ENCODE results near the gene CCDC122.

Gene CCDC122

DNA sequence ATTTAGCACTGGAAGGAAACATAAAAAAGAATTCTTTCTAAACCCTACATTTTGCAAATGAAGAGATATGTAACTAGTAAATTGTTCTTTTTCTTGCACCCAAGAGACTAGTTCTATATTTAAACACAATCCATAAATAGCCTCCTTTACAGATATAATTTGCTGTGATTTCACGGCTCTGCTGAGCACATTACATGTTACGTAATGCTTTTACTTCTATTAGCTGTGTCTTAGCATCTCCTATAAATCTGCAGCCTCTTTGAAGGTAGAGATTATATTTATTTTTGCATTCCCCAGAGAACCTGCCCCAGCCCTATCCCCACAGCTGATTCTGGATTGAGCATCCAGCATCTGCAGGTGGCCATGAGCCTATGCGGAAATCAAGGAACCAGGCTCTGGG is 32.3 kb upstream of the CCDC122 start:
- H3K4me3 ChIP-seq (replicated peaks; ENCODE audit: insufficient read depth, low read length) = no peak overlapping the region
- TF ChIP-seq, protein P1, sequence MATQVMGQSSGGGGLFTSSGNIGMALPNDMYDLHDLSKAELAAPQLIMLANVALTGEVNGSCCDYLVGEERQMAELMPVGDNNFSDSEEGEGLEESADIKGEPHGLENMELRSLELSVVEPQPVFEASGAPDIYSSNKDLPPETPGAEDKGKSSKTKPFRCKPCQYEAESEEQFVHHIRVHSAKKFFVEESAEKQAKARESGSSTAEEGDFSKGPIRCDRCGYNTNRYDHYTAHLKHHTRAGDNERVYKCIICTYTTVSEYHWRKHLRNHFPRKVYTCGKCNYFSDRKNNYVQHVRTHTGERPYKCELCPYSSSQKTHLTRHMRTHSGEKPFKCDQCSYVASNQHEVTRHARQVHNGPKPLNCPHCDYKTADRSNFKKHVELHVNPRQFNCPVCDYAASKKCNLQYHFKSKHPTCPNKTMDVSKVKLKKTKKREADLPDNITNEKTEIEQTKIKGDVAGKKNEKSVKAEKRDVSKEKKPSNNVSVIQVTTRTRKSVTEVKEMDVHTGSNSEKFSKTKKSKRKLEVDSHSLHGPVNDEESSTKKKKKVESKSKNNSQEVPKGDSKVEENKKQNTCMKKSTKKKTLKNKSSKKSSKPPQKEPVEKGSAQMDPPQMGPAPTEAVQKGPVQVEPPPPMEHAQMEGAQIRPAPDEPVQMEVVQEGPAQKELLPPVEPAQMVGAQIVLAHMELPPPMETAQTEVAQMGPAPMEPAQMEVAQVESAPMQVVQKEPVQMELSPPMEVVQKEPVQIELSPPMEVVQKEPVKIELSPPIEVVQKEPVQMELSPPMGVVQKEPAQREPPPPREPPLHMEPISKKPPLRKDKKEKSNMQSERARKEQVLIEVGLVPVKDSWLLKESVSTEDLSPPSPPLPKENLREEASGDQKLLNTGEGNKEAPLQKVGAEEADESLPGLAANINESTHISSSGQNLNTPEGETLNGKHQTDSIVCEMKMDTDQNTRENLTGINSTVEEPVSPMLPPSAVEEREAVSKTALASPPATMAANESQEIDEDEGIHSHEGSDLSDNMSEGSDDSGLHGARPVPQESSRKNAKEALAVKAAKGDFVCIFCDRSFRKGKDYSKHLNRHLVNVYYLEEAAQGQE (IDR thresholded peaks at IDR 0.05; ENCODE audit: insufficient replicate concordance, low read depth) = no peak
- no peak for DNase-seq (ENCODE audit: low read depth in 1 of 2, low spot score in 1 of 2)
- H3K27ac ChIP-seq (replicated peaks) = no peak overlapping the region
- H3K27me3 ChIP-seq (ENCODE audit: insufficient read depth, poor library complexity, severe bottlenecking) = no peaks in the 10 kb centered on the region

DNA sequence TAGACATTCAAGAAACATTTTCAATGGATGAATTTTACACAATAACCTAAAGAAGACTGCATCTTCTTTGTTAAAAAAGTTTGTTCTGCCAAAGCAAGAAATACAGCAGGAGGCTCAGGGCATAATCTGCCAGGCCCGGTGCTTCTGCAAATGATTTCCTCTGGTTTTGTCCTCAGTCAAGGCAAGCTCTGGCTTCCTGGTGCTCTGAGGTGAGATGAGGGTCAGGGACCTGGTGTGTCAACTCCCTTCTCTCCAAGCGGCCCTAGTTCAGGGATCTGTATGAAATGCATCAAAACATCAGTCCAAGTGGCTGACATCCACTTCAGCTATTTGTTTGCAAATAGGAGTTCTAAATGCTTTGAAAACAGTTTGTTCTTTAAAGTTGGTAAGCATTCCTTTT is 31.7 kb upstream of the CCDC122 start:
- H3K27ac ChIP-seq (replicated peaks) = no peak overlapping the region
- no peak for TF ChIP-seq SPI1 (IDR thresholded peaks at IDR 0.05; ENCODE audit: borderline replicate concordance, low read depth)
- no peak for TF ChIP-seq POLR2AphosphoS5 (IDR thresholded peaks at IDR 0.05; ENCODE audit: low read depth)
- TF ChIP-seq, protein P2, sequence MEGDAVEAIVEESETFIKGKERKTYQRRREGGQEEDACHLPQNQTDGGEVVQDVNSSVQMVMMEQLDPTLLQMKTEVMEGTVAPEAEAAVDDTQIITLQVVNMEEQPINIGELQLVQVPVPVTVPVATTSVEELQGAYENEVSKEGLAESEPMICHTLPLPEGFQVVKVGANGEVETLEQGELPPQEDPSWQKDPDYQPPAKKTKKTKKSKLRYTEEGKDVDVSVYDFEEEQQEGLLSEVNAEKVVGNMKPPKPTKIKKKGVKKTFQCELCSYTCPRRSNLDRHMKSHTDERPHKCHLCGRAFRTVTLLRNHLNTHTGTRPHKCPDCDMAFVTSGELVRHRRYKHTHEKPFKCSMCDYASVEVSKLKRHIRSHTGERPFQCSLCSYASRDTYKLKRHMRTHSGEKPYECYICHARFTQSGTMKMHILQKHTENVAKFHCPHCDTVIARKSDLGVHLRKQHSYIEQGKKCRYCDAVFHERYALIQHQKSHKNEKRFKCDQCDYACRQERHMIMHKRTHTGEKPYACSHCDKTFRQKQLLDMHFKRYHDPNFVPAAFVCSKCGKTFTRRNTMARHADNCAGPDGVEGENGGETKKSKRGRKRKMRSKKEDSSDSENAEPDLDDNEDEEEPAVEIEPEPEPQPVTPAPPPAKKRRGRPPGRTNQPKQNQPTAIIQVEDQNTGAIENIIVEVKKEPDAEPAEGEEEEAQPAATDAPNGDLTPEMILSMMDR (IDR thresholded peaks at IDR 0.05; ENCODE audit: insufficient read depth, low read length) = no peak
- TF ChIP-seq GABPA (IDR thresholded peaks at IDR 0.05; ENCODE audit: low read depth) = no peak
- TF ChIP-seq, protein P1 (IDR thresholded peaks at IDR 0.05; ENCODE audit: insufficient replicate concordance, low read depth) = no peak
- H3K4me3 ChIP-seq (replicated peaks; ENCODE audit: insufficient read depth, low read length) = no peak overlapping the region
- DNase-seq (ENCODE audit: low read depth in 1 of 2, low spot score in 1 of 2) = no peak
- H3K27me3 ChIP-seq (ENCODE audit: insufficient read depth, poor library complexity, severe bottlenecking) = no peaks in the 10 kb centered on the region

DNA sequence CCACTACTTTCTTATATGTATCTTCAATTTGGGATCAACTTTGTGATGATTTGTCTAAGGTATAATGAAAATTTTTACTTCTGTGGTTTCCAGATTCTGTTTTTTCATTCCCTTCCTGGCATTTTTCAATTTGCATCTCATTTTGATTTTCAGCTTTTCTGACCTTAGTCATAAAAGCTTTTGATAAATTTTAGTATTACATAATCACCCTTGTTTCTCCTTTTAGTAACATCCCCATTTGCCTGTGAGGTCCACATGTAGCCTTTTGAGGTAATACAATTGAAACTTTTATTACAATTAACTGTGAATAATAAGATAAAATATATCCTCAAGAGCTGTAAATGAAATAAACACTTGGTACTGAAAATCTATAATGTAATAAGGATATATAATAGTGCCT is 31.3 kb upstream of the CCDC122 start:
- Histone ChIP-seq H3K27me3 (ENCODE audit: insufficient read depth, poor library complexity, severe bottlenecking) (no peaks in the 10 kb centered on the region), H3K27ac (replicated peaks) (no peak overlapping the region), H3K4me3 (replicated peaks; ENCODE audit: insufficient read depth, low read length) (no peak overlapping the region)
- TF ChIP-seq POLR2AphosphoS5 (IDR thresholded peaks at IDR 0.05; ENCODE audit: low read depth) (no peak), GABPA (IDR thresholded peaks at IDR 0.05; ENCODE audit: low read depth) (no peak), SPI1 (IDR thresholded peaks at IDR 0.05; ENCODE audit: borderline replicate concordance, low read depth) (no peak)
- TF ChIP-seq, protein P1 (IDR thresholded peaks at IDR 0.05; ENCODE audit: insufficient replicate concordance, low read depth) = no peak
- TF ChIP-seq, protein P2 (IDR thresholded peaks at IDR 0.05; ENCODE audit: insufficient read depth, low read length) = no peak
- no peak for DNase-seq (ENCODE audit: low read depth in 1 of 2, low spot score in 1 of 2)

Data from HL-60 (cell line).